Vagina (tissue), 2 donors: ENCODE results near the gene VIPR2.

Source experiments
- CTCF ChIP-seq, 3 experiments: fragments of 450-650 bp in 2 of 3; fragments of 200-600 bp in 1 of 3; sonication (generic) in 1 of 3; IDR thresholded peaks; one replicate each; pipeline ENCODE4 v1.5.1; 2017 to 2019; ENCODE audit warnings: antibody characterized with exemption in 3 of 3, mild to moderate bottlenecking in 2 of 3, moderate library complexity in 2 of 3
- POLR2A ChIP-seq, 2 donors: fragments of 450-650 bp; IDR thresholded peaks; one replicate each; pipeline ENCODE4 v1.6.1; 2017; ENCODE audit warnings: antibody characterized with exemption in 2 of 2, mild to moderate bottlenecking in 2 of 2, moderate library complexity in 2 of 2
- POLR2AphosphoS5 ChIP-seq, 2 donors: sonication (generic); formaldehyde crosslinking; IDR thresholded peaks; one replicate each; pipeline ENCODE4 v1.9.0; 2017; ENCODE audit warnings: antibody characterized with exemption in 2 of 2, mild to moderate bottlenecking in 2 of 2, low read depth in 1 of 2; ENCODE audit not compliant: insufficient read depth in 1 of 2

DNA sequence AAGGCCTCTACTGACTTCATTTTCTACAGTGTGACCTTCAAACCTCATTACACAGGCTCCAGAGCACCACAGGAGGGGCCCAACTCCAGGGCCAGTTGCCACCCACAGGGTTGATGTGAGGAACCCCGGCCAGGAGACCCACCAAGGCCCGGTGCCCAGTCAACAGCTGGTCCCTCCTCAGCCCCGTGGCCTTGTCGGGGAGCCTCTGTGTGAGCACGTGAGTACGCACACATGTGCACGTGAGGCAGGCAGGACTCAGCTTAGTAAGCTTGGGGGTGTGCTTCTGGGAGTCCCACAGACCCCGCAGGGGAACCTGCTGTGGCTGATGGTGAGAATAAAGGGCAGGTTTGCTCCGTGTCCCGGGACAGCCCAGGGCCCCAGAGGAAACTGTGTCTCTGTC, 104.5 kb downstream of the VIPR2 start:
- TF ChIP-seq CTCF (IDR thresholded peaks at IDR 0.05) (no peak), POLR2AphosphoS5 (IDR thresholded peaks at IDR 0.05; ENCODE audit: insufficient read depth in 1 of 2, low read depth in 1 of 2) (no peak), POLR2A (IDR thresholded peaks at IDR 0.05) (no peak)
